ENCODE results near the gene FAM98B. TPM values are rescaled to one million over a fixed set of nuclear protein-coding genes. Genes with fewer than 3 reads are reported as not detected.
A peak's percentile ranks its signal among the peaks of the same experiment; 100 is the strongest.

FAM98B gene
- total and polyA plus RNA-seq, 10 donors: 5.7 to 32.3 (median 16.4) TPM

GRCh38 chr15:38534691-38535090, 80.8 kb downstream of the FAM98B start:
- WGBS, 5 donors: 71 to 92% (median 72%) methylated on average over 3 of the region's 3 CpGs
- no peaks in the 10 kb centered on the region for H3K9me3 ChIP-seq
- H3K4me1 ChIP-seq: peaks cover 0 to 70% (median 0%) of the 10 kb centered on the region in 6 donors
- no peak overlapping the region for H3K4me3 ChIP-seq
- peak overlapping the region in 2 of 8 donors; percentile 17 to 34 for H3K27ac ChIP-seq
- H3K36me3 ChIP-seq: peaks cover 0 to 26% (median 0%) of the 10 kb centered on the region in 6 donors
- TF ChIP-seq CTCF (IDR thresholded peaks at IDR 0.05 in 8 of 11, conservative IDR thresholded peaks at IDR 0.05 in 3 of 11): no peak
- TF ChIP-seq POLR2A (IDR thresholded peaks at IDR 0.05): no peak
- TF ChIP-seq POLR2AphosphoS5 (IDR thresholded peaks at IDR 0.05): no peak
- intact Hi-C loops (cut with DNase I; ENCODE audit: low total_unique reads): no loop called here
- DNase-seq: no peak
- H3K27me3 ChIP-seq (replicated peaks in 1 of 7): no peaks in the 10 kb centered on the region

- Histone ChIP-seq H3K27me3 (replicated peaks in 1 of 7) (no peaks in the 10 kb centered on the region), H3K4me1 (peaks cover 0 to 78% (median 0%) of the 10 kb centered on the region in 6 donors), H3K36me3 (peaks cover 0 to 20% (median 0%) of the 10 kb centered on the region in 6 donors), H3K4me3 (no peak overlapping the region), H3K27ac (peak overlapping the region in 1 of 8 donors; percentile 17), H3K9me3 (no peaks in the 10 kb centered on the region)
- no peak for DNase-seq
- 81 to 92% (median 90%) methylated on average over 8 of the region's 8 CpGs for WGBS, 5 donors
- intact Hi-C loops (cut with DNase I; ENCODE audit: low total_unique reads): no loop called here
- no peak for TF ChIP-seq CTCF (IDR thresholded peaks at IDR 0.05 in 8 of 11, conservative IDR thresholded peaks at IDR 0.05 in 3 of 11)
- TF ChIP-seq POLR2AphosphoS5 (IDR thresholded peaks at IDR 0.05): no peak
- no peak for TF ChIP-seq POLR2A (IDR thresholded peaks at IDR 0.05)
Observed at GRCh38 chr15:38535491-38536200, 81.7 kb downstream of the FAM98B start.

- peak overlapping the region in 1 of 8 donors; percentile 17 for H3K27ac ChIP-seq
- peaks cover 0 to 84% (median 0%) of the 10 kb centered on the region in 6 donors for H3K4me1 ChIP-seq
- 71 to 79% (median 77%) methylated on average over 3 of the region's 3 CpGs for WGBS, 5 donors
- H3K36me3 ChIP-seq: peaks cover 0 to 16% (median 0%) of the 10 kb centered on the region in 6 donors
- DNase-seq: no peak
- no peaks in the 10 kb centered on the region for H3K9me3 ChIP-seq
- no peak overlapping the region for H3K4me3 ChIP-seq
- H3K27me3 ChIP-seq (replicated peaks in 1 of 7): no peaks in the 10 kb centered on the region
- intact Hi-C loops (cut with DNase I; ENCODE audit: low total_unique reads): no loop called here
- TF ChIP-seq POLR2AphosphoS5 (IDR thresholded peaks at IDR 0.05) (no peak), POLR2A (IDR thresholded peaks at IDR 0.05) (no peak), CTCF (IDR thresholded peaks at IDR 0.05 in 8 of 11, conservative IDR thresholded peaks at IDR 0.05 in 3 of 11) (no peak)
Observed at GRCh38 chr15:38536201-38536676, 82.3 kb downstream of the FAM98B start.

Other genes starting within 250 kb of the FAM98B start
- gene SPRED1, start 201.3 kb upstream of the FAM98B start, total RNA-seq: 10 to 100 TPM; 15.1 to 36.9 (median 29.2) TPM
- 1 to 10 TPM; 3.1 to 5.7 (median 3.7) TPM for gene SPRED1, start 201.3 kb upstream of the FAM98B start, polyA plus RNA-seq
- gene RASGRP1, start 110.7 kb downstream of the FAM98B start, total RNA-seq: 10 to 100 TPM; 13.5 to 25.0 (median 19.2) TPM
- gene RASGRP1, start 110.7 kb downstream of the FAM98B start, polyA plus RNA-seq: 1 to 10 TPM; 1.5 to 3.4 (median 2.1) TPM

All from spleen (tissue), 11 donors.